Inflammatory macrophage (primary cell): ENCODE results near the gene STK31.
"Not testable (repeated sequence)": the region's sequence is repeated elsewhere in the genome, so short reads cannot be mapped to it uniquely, and the experiment has no call there.

ENCODE experiments used
- DNase-seq, 2 donors: peaks; one replicate each; pipeline ENCODE4 v3.0.0-alpha.2; 2020 to 2022
- total RNA-seq, 18 experiments: gene quantifications; one replicate each; lab custom pipeline; 2026; ENCODE audit warnings: mixed read lengths in 6 of 18, inconsistent platforms in 2 of 18; lab: John Stamatoyannopoulos, UW

STK31 gene, protein sequence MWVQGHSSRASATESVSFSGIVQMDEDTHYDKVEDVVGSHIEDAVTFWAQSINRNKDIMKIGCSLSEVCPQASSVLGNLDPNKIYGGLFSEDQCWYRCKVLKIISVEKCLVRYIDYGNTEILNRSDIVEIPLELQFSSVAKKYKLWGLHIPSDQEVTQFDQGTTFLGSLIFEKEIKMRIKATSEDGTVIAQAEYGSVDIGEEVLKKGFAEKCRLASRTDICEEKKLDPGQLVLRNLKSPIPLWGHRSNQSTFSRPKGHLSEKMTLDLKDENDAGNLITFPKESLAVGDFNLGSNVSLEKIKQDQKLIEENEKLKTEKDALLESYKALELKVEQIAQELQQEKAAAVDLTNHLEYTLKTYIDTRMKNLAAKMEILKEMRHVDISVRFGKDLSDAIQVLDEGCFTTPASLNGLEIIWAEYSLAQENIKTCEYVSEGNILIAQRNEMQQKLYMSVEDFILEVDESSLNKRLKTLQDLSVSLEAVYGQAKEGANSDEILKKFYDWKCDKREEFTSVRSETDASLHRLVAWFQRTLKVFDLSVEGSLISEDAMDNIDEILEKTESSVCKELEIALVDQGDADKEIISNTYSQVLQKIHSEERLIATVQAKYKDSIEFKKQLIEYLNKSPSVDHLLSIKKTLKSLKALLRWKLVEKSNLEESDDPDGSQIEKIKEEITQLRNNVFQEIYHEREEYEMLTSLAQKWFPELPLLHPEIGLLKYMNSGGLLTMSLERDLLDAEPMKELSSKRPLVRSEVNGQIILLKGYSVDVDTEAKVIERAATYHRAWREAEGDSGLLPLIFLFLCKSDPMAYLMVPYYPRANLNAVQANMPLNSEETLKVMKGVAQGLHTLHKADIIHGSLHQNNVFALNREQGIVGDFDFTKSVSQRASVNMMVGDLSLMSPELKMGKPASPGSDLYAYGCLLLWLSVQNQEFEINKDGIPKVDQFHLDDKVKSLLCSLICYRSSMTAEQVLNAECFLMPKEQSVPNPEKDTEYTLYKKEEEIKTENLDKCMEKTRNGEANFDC
- total RNA-seq: 0 to 0.56 (median 0.27) reads per million in 18 experiments

DNA sequence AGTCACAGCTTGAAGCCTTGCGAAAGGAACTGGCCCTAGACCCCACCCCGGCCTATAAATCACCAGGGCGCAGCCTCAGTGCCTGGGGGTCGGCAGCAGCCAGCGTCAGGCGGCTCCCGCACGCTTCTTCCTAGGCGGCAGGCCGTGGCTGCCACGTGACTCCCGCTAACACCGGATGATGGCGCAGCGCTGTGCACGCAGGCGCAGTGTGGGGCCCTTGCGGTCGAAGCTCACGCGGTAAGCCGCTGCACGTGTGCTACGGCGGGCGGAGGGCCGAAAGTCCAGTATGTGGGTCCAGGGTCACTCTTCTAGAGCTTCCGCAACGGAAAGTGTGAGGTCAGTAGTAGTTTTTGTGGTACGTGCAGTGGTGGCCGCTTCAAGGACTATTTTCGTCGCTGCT lies at the start of gene STK31:
Gene STK31 (plus strand): TSS at position 220 of the 400 bp plus-strand sequence. CDS start 67 bp downstream, at position 287.
- DNase-seq: no peak

DNA sequence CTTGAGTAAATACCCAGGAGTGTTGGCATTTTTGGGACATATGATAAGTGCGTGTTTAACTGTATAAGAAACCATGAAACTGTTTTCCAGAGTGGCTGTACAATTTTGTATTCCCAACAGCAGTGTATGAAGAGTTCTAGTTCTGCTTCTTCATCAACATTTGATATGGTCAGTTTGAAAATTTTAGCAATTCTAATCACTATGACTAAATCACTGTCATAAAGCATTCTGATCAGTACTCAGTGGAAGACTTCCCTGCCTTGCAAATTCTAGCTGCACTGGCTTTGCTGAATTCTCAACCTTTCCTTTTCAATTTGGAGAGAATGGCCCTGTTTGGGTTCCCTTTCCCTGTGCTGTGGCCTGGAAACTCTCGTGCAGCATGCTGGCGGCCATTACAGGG lies 48.6 kb upstream of the STK31 start:
- no peak for DNase-seq

DNA sequence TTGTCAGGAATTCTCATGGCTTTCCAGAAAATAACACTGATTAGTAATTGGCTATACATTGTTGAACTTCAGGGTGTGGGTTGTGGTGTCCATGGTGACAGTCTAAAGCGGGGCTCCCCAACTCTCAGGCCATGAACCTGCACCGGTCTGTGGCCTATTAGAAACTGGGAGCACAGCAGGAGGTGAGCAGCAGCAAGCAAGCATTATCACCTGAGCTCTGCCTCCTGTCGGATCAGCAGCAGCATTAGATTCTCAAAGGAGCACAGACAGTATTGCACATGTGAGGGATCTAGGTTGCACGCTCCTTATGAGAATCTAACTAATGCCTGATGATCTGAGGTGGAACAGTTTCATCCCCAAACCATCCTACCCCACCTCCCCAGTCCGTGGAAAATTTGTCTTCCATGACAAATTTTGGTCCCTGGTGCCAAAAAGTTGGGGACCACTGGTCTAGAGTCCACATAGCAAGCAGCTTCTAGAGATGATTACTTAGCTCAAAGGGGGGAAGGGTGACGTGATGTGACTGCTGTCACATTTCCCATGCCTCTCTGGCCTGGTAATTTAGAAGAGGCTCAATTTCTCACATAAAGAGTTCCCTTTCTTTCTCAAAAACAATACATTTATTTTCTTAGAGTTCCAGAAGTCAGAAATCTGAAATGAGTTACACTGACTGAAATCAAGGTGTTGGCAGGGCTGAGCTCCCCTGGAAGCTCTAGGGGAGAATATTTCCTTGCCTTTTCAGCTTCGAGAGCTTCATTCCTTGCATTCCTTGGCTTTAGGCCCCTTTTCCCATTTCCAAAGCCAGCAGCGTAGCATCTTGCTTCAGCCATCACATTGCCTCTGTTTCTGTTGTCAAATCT lies 47.7 kb upstream of the STK31 start:
- DNase-seq: no peak

DNA sequence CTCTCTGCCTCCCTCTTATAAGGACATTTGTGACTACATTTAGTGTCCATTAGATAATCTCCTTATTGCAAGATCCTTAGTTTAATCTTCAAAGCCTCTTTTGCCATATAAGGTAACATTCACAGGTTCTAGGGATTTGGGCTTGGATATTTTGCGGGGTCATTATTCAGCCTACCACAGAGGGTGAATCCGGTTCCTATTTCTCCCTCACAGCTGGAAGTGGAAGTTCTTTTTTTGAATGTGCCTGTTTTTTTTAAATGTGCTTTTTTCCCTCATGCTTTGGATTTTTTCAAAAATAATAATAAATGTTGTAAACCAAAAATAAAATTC lies 47.1 kb upstream of the STK31 start:
- DNase-seq: no peak

DNA sequence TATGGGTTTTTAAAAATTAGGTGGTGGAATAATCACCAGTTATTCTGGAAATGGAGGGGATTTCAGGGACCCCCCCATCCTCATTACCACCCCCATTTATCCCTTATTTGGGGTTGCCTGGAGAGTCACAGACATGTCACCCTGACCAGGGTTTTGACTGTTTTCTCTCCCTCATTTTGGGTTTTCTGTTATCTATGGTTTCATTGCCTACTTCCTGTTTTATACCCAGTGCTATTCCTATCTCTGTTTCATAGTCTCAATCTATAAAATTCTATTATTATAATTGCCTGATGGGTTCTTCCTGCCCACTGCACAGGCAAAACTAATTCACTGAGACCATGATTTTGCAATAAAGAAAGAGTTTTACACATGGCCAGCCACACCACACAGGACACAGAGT lies 45.9 kb upstream of the STK31 start:
- no peak for DNase-seq

DNA sequence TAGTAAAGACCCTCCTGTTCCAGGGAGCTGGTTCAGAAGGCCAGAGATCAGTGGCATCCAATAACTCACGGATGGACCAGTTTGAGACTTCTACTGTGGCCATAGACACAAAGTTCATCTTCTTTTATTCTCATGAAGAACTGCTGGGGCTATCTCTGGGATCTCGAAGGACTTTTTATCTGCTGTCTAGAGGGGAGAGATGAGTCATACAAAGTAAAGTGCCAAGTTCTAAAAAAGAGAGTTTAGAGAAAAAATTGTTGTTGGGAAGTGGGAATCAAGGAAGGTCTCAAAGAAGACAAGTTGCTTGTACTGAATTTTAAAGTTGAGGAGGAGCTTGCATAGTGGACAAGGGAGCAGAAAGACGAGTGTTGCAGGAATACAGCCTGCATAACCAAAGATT lies 38.0 kb upstream of the STK31 start:
- DNase-seq: no peak

DNA sequence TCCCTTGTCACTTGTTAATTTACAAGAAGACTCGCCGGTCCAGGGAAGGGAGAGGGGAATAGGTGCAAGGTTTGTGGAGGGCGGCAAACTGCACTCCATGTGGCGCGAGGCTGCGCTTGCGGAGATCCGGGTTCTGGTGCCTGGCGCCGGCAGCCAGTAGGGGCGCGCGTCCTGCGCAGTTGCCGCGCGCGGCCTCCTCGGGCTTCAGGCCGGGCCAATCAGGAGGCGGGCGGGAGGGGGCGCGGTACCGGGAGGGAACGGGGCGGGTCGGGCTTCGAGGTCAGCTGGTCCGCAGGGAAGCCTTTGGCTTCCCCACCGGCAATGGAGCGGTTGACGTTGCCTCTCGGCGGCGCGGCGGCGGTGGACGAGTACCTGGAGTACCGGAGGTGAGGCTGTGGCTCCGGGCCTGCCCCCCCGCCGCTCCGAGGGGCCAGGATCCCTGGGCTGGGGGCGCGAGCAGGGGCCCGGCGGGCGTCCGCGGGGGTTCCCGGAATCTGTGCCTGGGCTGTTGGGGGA lies 30.1 kb upstream of the STK31 start, which contains the start of gene FAM221A:
Gene FAM221A (plus strand): TSS at position 302 of the 516 bp plus-strand sequence. CDS start 20 bp downstream, at position 322.
- peak; percentile 84 to 90 for DNase-seq

DNA sequence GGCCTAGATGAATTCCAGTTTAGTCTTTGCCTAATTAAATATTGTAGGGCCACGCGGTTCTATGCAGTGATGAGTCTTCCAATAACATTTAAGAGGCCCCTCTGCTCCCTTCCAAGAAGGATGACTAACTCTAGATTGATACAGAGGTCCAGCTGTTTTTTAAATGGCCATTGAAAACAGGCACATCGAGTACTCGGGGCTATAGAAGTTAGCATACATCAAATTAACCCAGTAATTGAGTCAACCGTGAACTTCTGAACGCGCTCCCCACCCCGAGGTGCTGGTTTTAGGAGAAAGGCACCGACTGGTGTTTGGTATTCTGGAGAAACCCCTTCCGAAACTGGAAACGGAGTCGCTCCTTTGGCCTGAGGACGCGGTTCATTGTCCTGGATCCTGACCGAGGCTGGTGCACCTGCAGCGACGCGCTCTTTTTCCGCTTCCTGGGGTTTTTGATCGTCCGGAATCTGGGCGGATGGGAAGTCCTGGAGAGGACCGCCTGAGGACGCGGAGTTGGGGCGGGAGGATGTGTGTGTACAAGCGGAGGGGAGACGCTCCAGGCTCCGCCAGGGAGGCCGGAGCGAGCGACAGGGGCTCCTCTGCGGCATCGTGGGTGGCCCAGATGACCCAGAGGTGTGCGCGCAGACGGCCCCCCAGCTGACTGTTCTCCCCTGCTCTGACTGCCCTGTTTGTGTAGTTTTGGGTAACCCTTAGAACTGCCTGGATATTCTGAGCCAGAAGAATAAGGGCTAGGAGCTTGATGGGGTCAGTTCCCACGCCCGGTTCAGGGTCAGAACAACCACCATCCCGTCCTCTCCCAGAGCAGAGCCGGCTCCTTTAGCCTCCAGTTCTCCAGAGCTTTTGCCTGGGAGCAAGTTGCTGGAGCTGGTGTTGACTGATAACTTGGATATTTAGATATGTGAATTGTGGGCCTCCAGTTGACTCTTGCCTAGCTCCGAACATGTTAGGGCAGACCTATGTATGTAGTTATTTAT lies 29.3 kb upstream of the STK31 start:
- DNase-seq: peak; percentile 31 to 51

DNA sequence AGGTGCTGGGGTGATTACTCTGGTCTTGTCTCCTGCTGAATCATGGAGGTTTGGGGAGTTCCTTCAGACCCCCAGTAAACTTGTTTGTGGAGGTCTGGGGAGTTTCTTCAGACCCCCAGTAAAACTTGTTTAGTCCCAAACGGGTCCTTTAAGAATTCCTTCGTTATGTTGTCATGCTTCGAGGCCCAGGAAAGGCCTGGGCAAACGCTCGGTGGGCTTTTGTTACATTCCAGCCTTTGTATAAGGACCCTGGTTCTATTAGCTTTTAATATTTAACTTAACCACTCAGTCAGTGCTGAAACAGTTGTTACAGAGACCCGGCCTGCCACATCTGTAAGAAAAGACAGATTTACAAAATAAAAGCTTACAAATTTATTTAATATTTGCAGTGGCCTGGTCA lies 26.0 kb upstream of the STK31 start:
- not testable (repeated sequence) for DNase-seq

DNA sequence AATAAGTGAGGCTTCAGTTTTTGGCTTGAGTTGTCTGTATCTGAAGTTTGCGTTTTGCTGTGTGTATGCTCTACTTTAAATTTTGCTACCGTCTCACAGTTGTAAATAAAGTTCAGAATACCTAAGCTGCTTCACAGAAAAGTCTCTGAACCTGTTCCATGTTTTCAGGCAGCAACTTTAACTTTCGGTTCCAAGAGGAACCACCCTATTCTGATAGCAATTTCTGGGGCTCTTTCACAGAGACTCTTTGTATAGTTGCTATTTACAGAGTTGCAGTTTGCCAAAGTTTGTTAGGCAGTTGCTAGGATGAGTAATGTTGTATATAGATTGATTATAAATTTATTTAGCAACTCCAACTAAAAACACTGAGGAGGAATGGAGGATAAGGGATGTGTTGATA lies 24.3 kb upstream of the STK31 start:
- DNase-seq: no peak

DNA sequence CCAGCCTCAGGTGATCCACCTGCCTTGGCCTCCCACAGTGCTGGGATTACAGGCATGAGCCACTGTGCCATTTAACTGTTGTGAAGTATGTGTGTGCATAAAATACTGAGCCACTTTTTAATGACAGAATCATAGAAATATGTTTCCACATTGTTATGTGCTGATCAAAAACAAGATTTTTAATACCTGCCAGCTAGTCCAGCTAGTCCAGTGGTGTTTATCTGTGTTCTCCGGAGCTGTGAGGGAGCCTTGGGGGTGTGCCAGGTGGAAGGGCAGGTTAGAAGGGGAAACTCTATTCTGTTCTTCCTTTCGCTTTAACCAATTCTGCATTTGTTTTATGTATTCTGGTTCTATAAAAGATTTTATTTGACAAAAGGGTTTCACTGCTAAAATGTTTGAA lies 23.0 kb upstream of the STK31 start:
- no peak for DNase-seq

DNA sequence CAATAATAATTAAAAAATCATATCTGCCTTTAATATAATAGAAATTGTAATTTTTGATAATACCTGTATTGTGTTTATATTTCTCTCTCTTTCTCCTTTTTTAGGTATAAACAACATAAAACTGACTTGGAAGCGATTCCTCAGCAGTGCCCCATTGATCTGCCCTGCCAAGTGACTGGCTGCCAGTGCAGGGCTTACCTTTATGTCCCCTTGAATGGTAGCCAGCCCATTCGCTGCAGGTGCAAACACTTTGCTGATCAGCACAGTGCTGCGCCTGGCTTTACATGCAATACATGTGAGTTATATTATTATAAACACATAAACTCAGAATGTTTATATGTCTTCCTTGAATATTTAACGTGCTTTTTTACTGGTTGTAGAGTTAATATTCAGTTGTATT lies 20.9 kb upstream of the STK31 start:
- DNase-seq: no peak

DNA sequence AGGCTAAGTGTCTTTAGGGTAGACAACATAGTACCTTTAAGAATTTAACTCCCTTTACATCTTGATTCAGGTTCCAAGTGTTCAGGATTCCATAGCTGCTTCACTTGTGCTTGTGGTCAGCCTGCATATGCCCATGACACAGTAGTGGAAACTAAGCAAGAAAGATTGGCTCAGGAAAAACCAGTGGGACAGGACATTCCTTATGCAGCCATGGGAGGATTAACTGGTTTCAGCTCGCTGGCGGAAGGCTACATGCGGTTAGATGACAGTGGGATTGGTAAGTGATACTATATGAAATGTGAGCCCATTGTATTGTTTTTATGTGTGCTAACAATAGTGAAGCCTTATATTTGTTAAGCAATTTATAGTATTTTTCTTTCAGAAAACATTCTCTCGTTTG lies 18.7 kb upstream of the STK31 start:
- DNase-seq: no peak

DNA sequence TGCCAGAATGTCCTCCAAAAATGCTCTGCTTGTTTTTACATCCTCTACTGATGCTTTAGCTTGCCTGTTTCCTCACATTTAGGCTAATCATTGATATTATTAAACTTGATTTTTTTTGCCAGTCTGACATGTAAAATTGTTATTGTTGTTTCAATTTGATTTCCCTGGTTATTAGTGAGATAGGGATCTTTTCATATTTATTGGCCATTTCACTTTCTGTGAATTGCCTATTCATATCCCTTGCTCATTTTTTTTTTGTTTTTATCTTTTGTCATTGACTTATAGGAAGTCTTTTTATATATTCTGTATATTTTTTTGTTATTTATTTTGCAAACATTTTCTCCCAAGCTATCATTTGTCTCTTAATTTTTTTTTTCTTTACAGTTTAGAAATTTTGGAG lies 16.8 kb upstream of the STK31 start:
- no peak for DNase-seq

DNA sequence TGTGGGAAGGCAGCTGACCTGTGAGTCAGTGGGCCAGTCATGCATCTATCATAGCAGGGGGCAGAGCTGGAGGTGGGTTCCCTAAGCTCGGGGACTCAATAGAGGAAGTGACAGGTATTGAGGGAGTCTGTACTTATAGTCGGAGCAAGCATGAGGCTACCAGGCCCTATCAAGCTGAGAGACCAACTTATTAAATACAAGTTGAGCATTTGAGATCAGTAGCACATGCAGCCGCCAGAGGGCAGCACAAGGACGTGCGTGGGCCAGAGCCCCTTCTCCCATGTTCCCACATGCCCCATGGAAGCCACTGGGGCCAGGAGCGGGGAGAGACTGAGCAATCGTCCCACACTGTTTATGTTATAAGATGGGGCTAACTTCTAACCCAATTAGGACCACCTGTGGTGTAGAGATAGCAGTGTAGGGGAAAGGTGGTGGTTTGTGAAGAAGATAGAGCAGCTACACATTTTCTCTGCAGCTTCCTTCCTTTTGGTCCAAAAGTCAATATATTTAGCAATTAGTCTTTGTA lies 13.0 kb upstream of the STK31 start:
- peak; percentile 50 to 54 for DNase-seq

DNA sequence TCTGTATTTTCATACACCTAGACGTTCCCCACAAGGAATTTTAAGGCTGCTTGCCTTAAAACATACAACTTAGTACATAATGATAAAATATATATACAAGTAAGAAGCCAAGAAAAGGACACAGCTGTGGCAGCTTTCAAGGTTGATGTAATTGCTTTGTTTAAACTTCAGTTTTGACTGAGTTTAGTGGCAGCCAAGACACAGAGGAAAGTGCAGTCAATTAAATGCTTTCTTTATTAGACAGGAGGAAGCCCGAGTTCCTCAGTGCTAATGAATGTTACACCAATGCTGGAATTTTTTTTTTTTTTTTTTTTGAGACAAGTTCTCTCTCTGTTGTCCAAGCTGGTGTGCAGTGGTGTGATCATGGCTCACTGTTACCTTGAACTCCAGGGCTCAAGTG lies 11.2 kb upstream of the STK31 start:
- DNase-seq: no peak

DNA sequence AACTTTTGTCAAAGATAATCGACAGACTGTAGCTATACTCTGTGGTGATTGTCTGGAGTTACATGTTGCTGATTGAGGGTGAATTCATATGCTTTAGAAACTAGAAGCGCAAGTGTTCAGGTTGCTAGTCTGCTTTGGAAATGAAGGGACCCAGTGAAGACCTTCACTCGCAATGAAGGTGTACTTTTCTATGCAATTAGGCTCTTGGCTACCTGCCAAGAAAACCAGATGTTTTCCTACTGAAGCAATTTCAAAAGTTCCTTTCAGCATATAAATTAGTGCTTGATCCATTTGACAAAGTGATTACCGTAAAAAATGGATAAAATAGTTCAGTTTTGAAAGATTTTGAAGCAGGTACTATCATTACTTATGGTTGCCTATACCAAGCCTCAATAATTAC lies 10.0 kb upstream of the STK31 start:
- DNase-seq: no peak

DNA sequence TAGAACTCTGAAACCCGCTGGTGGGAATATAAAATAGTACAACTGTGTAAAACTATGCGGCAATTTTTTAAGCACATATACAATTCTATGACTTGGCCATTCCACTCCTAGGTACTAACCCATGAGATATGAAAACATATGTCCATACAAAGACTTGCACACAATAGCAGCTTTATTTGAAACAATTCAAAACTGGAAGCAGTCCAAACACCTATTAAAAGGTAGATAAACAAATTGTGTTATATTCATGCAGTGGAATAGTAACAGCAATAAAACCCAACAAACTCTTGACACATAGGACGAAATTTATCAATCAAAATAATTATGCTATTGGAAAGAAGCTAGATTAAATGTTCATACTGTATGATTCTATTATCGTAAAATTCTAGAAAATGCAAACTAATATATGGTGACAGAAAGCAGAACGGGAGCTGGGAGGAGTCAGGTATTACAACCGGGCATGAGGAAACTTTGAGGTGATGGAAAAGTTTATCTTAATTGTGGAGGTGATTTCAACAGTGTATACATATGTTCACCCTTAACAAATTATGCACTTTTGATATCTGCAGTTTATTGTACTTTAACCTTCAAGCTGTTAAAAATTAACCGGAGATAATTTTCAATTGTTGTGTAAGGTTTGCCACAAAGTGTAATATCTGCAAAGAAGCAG lies 803 bp upstream of the STK31 start:
- DNase-seq: no peak

DNA sequence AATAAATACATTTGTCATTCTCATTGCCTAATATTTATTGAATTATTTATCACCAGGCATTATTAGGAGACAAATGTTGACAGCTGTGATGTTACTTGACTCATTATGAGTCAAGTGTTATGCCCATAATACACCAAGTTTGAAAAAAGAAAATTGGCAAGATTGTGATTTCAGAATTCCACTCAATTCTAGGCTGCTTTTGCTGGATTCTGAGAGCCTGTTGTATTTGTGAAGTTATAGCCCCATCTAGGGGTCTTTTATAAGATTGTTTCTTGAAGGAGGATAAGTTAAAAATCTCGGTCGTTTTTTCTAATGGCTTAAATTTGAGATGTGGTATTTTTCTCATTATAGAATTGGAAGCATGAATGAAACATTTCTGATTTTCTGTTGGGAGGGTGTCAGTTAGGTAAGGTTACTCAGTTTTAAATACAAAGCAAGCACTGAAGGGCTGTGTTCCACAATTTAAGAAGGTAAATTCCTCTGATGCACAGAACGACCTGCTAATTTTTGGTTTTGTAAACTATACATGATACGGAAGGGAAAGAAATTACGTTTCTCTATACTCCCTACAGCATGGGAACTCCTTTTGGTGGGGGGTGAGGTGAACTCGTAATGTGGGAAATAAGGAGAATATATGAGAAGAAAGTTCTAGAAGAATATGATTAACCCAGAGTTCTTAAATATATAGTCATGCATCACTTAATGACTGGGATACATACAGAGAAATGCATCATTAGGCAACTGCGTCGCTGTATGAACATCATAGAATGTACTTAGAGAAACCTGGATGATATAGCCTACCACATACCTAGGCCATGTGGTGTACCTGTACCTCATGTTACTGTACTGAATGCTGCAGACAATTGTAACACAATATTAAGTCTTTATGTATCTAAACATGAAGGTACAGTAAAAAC lies 2.6 kb downstream of the STK31 start:
- peak; percentile 48 to 51 for DNase-seq
